HL-60 (cell line): Measurements from ENCODE around the gene SLAMF9.

Experiments used
- DNase-seq, 2 experiments: peaks; one replicate each; pipeline ENCODE4 v3.0.0-alpha.2; 2010 to 2020; ENCODE audit warnings: low read depth in 1 of 2, low spot score in 1 of 2
- H3K27ac ChIP-seq: fragments of 250-450 bp; sonication (Bioruptor Pico); replicated peaks from 2 replicates; pipeline ENCODE4 v1.5.1; 2020; ENCODE audit warnings: mild to moderate bottlenecking, moderate library complexity
- H3K27me3 ChIP-seq: fragments of 250-450 bp; sonication (Bioruptor Pico); 2 replicates; pipeline ENCODE4 v1.5.1; 2021; ENCODE audit warnings: mild to moderate bottlenecking, moderate library complexity; ENCODE audit not compliant: insufficient read depth, poor library complexity, severe bottlenecking
- H3K4me3 ChIP-seq: replicated peaks from 2 replicates; pipeline ENCODE4 v1.5.1; 2011; ENCODE audit warnings: mild to moderate bottlenecking, control low read depth, low read length; ENCODE audit not compliant: insufficient read depth
- CTCF ChIP-seq: IDR thresholded peaks from one replicate; pipeline ENCODE4 v1.5.1; 2011; ENCODE audit warnings: low read length, control low read depth, inconsistent platforms; ENCODE audit not compliant: insufficient read depth
- GABPA ChIP-seq: IDR thresholded peaks from 2 replicates; pipeline ENCODE4 v1.6.1; 2012; ENCODE audit warnings: low read depth
- POLR2AphosphoS5 ChIP-seq: IDR thresholded peaks from 2 replicates; pipeline ENCODE4 v1.6.1; 2012; ENCODE audit warnings: low read depth
- REST ChIP-seq: IDR thresholded peaks from 2 replicates; pipeline ENCODE4 v1.6.1; 2012; ENCODE audit warnings: low read depth; ENCODE audit not compliant: insufficient replicate concordance
- SPI1 ChIP-seq: IDR thresholded peaks from 2 replicates; pipeline ENCODE4 v1.6.1; 2012; ENCODE audit warnings: low read depth, mild to moderate bottlenecking, borderline replicate concordance

The SLAMF9 gene

GRCh38 chr1:159939678-159940002 lies 14.4 kb downstream of the SLAMF9 start:
- DNase-seq: no peak
- Histone ChIP-seq H3K27me3 (peaks cover 8% of the 10 kb centered on the region), H3K27ac (no peak overlapping the region), H3K4me3 (no peak overlapping the region)
- TF ChIP-seq SPI1: no peak
- no peak for TF ChIP-seq CTCF
- no peak for TF ChIP-seq GABPA
- TF ChIP-seq REST: no peak
- TF ChIP-seq POLR2AphosphoS5: no peak

GRCh38 chr1:159938905-159939677 lies 14.9 kb downstream of the SLAMF9 start:
- no peak overlapping the region for H3K4me3 ChIP-seq
- H3K27me3 ChIP-seq: peaks cover 4% of the 10 kb centered on the region
- H3K27ac ChIP-seq: no peak overlapping the region
- DNase-seq: no peak
- no peak for TF ChIP-seq SPI1
- TF ChIP-seq POLR2AphosphoS5: no peak
- TF ChIP-seq CTCF: no peak
- TF ChIP-seq GABPA: no peak
- no peak for TF ChIP-seq REST

GRCh38 chr1:159938211-159938852 lies 15.7 kb downstream of the SLAMF9 start:
- no peak for DNase-seq
- no peak overlapping the region for H3K4me3 ChIP-seq
- no peaks in the 10 kb centered on the region for H3K27me3 ChIP-seq
- no peak overlapping the region for H3K27ac ChIP-seq
- TF ChIP-seq POLR2AphosphoS5 (no peak), SPI1 (no peak), REST (no peak), GABPA (no peak), CTCF (no peak)
